Body of pancreas (tissue), 4 donors: ENCODE measurements around the gene NTSR2. TPM values are rescaled to one million over a fixed set of nuclear protein-coding genes. Genes with fewer than 3 reads are reported as not detected.

Source experiments
- ATAC-seq: fragments of 150-250 bp; one replicate; pipeline ENCODE4 v1.9.1; 2016
- DNase-seq, 4 donors: peaks; one replicate each; pipeline ENCODE4 v3.0.0-alpha.2; 2019
- H3K27ac ChIP-seq, 4 donors: fragments of 200-600 bp; sonication (generic); 1 replicate in 3 of 4; 2 replicates in 1 of 4; pipeline versions ENCODE4 v1.5.1 to v1.6.1; 2016 to 2019; ENCODE audit warnings: mild to moderate bottlenecking in 1 of 4, mixed read lengths in 1 of 4, moderate library complexity in 1 of 4
- H3K27me3 ChIP-seq, 2 donors: fragments of 200-600 bp; sonication (generic); one replicate each; pipeline ENCODE4 v1.6.0; 2016; ENCODE audit warnings: mild to moderate bottlenecking in 1 of 2
- H3K36me3 ChIP-seq, 2 donors: fragments of 200-600 bp; sonication (generic); replicated peaks in 1 of 2; 2 replicates each; pipeline ENCODE4 v1.5.1; 2016; ENCODE audit warnings: low read depth in 2 of 2; ENCODE audit not compliant: insufficient read depth in 1 of 2
- H3K4me1 ChIP-seq: fragments of 200-600 bp; sonication (generic); one replicate; pipeline ENCODE4 v1.6.0; 2016
- H3K4me3 ChIP-seq, 2 donors: fragments of 200-600 bp; sonication (generic); 1 replicate in 1 of 2; 2 replicates in 1 of 2; pipeline ENCODE4 v1.5.1; 2016 to 2019
- H3K9me3 ChIP-seq, 3 donors: fragments of 200-600 bp; sonication (generic); 1 replicate in 2 of 3; 2 replicates in 1 of 3; pipeline ENCODE4 v1.5.1; 2016
- CTCF ChIP-seq, 7 experiments: fragments of 450-650 bp in 4 of 7; fragments of 200-600 bp in 3 of 7; sonication (generic) in 3 of 7; IDR thresholded peaks; one replicate each; pipeline ENCODE4 v1.5.1; 2016 to 2019; ENCODE audit warnings: antibody characterized with exemption in 7 of 7
- POLR2A ChIP-seq, 3 donors: fragments of 450-650 bp; IDR thresholded peaks; one replicate each; pipeline ENCODE4 v1.6.1; 2016; ENCODE audit warnings: antibody characterized with exemption in 3 of 3, mild to moderate bottlenecking in 2 of 3
- WGBS, 2 donors: methylation state at CpG; one replicate each; pipeline ENCODE4 v1.1.5; 2017; 5-methylcytosine and 5-hydroxymethylcytosine counted together
- intact Hi-C: fragments of 100-400 bp; cut with DNase I; formaldehyde crosslinking; loops from one replicate; pipeline ENCODE4 v1.15.1; 2023
- total RNA-seq, 2 donors: library from RNA; depleted of rRNA; stranded (reverse); fragments of >200 nt; gene quantifications; one replicate each; pipeline ENCODE4 v1.1.0, GENCODE V29; 2016

NTSR2 gene
- total RNA-seq, 2 donors from 2014 or later: not detected

- intact Hi-C loops: no loop called here
- Histone ChIP-seq H3K27me3 (no peaks in the 10 kb centered on the region), H3K4me1 (no peaks in the 10 kb centered on the region), H3K36me3 (no peaks in the 10 kb centered on the region), H3K4me3 (no peak overlapping the region), H3K9me3 (no peaks in the 10 kb centered on the region), H3K27ac (no peak overlapping the region)
- TF ChIP-seq POLR2A (IDR thresholded peaks at IDR 0.05) (no peak), CTCF (IDR thresholded peaks at IDR 0.05) (no peak)
- DNase-seq (no peak), ATAC-seq (no peak)
- 85 to 90% methylated on average over 9 to 10 of the region's 10 CpGs for WGBS, 2 donors
Observed at GRCh38 chr2:11659851-11660250, 10.1 kb downstream of the NTSR2 start.

GRCh38 chr2:11659115-11659475, 10.9 kb downstream of the NTSR2 start:
- H3K9me3 ChIP-seq: no peaks in the 10 kb centered on the region
- no peaks in the 10 kb centered on the region for H3K4me1 ChIP-seq
- H3K27ac ChIP-seq: no peak overlapping the region
- intact Hi-C loops: no loop called here
- WGBS, 2 donors: 77 to 79% methylated on average over 8 to 11 of the region's 11 CpGs
- DNase-seq: no peak
- TF ChIP-seq CTCF (IDR thresholded peaks at IDR 0.05): no peak
- no peaks in the 10 kb centered on the region for H3K36me3 ChIP-seq
- no peaks in the 10 kb centered on the region for H3K27me3 ChIP-seq
- H3K4me3 ChIP-seq: no peak overlapping the region
- ATAC-seq: no peak

- DNase-seq: no peak
- intact Hi-C loops: no loop called here
- Histone ChIP-seq H3K27me3 (no peaks in the 10 kb centered on the region), H3K4me1 (no peaks in the 10 kb centered on the region), H3K9me3 (no peaks in the 10 kb centered on the region), H3K4me3 (no peak overlapping the region), H3K36me3 (no peaks in the 10 kb centered on the region), H3K27ac (no peak overlapping the region)
- WGBS, 2 donors: 75 to 77% methylated on average over 18 to 19 of the region's 19 CpGs
- ATAC-seq: no peak
- TF ChIP-seq CTCF (IDR thresholded peaks at IDR 0.05): no peak
- TF ChIP-seq POLR2A (IDR thresholded peaks at IDR 0.05): no peak
Observed at GRCh38 chr2:11658208-11659114, 11.5 kb downstream of the NTSR2 start.

GRCh38 chr2:11657646-11658045, 12.3 kb downstream of the NTSR2 start:
- DNase-seq (no peak), ATAC-seq (no peak)
- H3K4me1 ChIP-seq: no peaks in the 10 kb centered on the region
- WGBS, 2 donors: 81 to 87% methylated on average over 11 of the region's 11 CpGs
- H3K27me3 ChIP-seq: no peaks in the 10 kb centered on the region
- H3K36me3 ChIP-seq: no peaks in the 10 kb centered on the region
- intact Hi-C loops: no loop called here
- H3K4me3 ChIP-seq: no peak overlapping the region
- TF ChIP-seq POLR2A (IDR thresholded peaks at IDR 0.05): no peak
- no peak for TF ChIP-seq CTCF (IDR thresholded peaks at IDR 0.05)
- no peak overlapping the region for H3K27ac ChIP-seq
- H3K9me3 ChIP-seq: no peaks in the 10 kb centered on the region

GRCh38 chr2:11657195-11657594, 12.8 kb downstream of the NTSR2 start:
- intact Hi-C loops: no loop called here
- Histone ChIP-seq H3K9me3 (no peaks in the 10 kb centered on the region), H3K4me3 (no peak overlapping the region), H3K4me1 (no peaks in the 10 kb centered on the region), H3K36me3 (no peaks in the 10 kb centered on the region), H3K27me3 (no peaks in the 10 kb centered on the region), H3K27ac (no peak overlapping the region)
- DNase-seq: no peak
- 75 to 79% methylated on average over 11 of the region's 11 CpGs for WGBS, 2 donors
- ATAC-seq: no peak
- TF ChIP-seq CTCF (IDR thresholded peaks at IDR 0.05) (no peak), POLR2A (IDR thresholded peaks at IDR 0.05) (no peak)
